ENCODE data around the gene KRTAP26-1.

DNA sequence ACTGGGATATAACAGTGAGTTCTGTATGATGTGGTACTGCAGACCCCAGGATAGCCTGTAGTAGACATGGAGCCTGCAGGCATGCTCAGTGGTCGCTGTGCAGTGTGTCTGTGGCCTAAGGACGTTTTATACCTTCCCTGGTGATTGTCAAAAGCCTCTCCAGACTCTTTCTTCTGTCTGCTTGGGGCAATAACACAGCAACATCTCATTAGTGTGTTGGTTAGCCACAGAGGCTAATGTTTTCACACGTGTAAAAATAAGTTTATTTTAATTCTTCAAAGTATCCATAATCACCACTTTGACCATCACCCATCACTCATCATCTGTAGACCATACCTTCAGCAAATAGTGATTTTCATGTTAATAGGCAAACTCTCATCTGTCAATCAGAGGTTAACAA lies 37.3 kb downstream of the KRTAP26-1 start, which contains the start of gene KRTAP24-1:
- TF ChIP-seq HDGF (IDR thresholded peaks at IDR 0.05; ENCODE audit: borderline replicate concordance) (no peak), ZNF384 (IDR thresholded peaks at IDR 0.05) (no peak), BHLHE40 (IDR thresholded peaks at IDR 0.05; ENCODE audit: borderline replicate concordance) (no peak), SP1 (IDR thresholded peaks at IDR 0.05) (no peak), FOXK2 (IDR thresholded peaks at IDR 0.05) (no peak), FOXA1 (IDR thresholded peaks at IDR 0.05) (no peak), ARNT (IDR thresholded peaks at IDR 0.05) (no peak), FOXM1 (IDR thresholded peaks at IDR 0.05; ENCODE audit: borderline replicate concordance) (no peak)

All from HEK293T (cell line).